K562 (cell line): ENCODE measurements around the gene AQP9. TPM values are rescaled to one million over a fixed set of nuclear protein-coding genes. Genes with fewer than 3 reads are reported as not detected.

Experiments used
- CHAMP1 ChIP-seq: fragments of 450-650 bp; IDR thresholded peaks from 2 replicates; pipeline ENCODE4 v1.6.1; 2016; ENCODE audit warnings: mild to moderate bottlenecking
- JUN ChIP-seq, 2 experiments: sonication (generic) in 1 of 2; formaldehyde crosslinking in 1 of 2; IDR thresholded peaks; 2 replicates each; pipeline versions ENCODE4 v1.6.1 to v1.8.0; 2012 to 2022; ENCODE audit warnings: borderline replicate concordance in 2 of 2, mild to moderate bottlenecking in 2 of 2, improper control_type of control experiment in 1 of 2, low read depth in 1 of 2, low read length in 1 of 2, missing genetic modification reagents in 1 of 2
- PBX2 ChIP-seq, 2 experiments: IDR thresholded peaks in 1 of 2; conservative IDR thresholded peaks in 1 of 2; 2 replicates each; pipeline ENCODE4 v1.6.1; 2016; ENCODE audit warnings: low read depth in 2 of 2, mild to moderate bottlenecking in 1 of 2, missing compliant biosample characterization in 1 of 2, missing genetic modification characterization in 1 of 2, moderate library complexity in 1 of 2
- TAF1 ChIP-seq: IDR thresholded peaks from 2 replicates; pipeline ENCODE4 v1.6.1; 2011; ENCODE audit warnings: mild to moderate bottlenecking, low read length, moderate library complexity; ENCODE audit not compliant: insufficient read depth, control insufficient read depth, severe bottlenecking; ENCODE audit errors: extremely low read depth
- ZBTB40 ChIP-seq, 2 experiments: fragments of 450-650 bp in 1 of 2; sonication (generic) in 1 of 2; formaldehyde crosslinking in 1 of 2; IDR thresholded peaks; 2 replicates each; pipeline versions ENCODE4 v1.7.1 to v1.9.0; 2016 to 2022; ENCODE audit warnings: inconsistent platforms in 1 of 2, mild to moderate bottlenecking in 1 of 2, missing genetic modification reagents in 1 of 2
- polyA plus RNA-seq, 8 experiments: library from polyadenylated mRNA; depleted of rRNA in 4 of 8; stranded (reverse) in 5 of 8; unstranded in 3 of 8; fragments of >200 nt; fragmentation: Nextera tagmentation in 2 of 8; fragmentation: Illumina TruSeq in 1 of 8; extraction: Ambion mirVana in 2 of 8; extraction: Trizol in 1 of 8; gene quantifications; 2 replicates each; pipeline versions ENCODE4 v1.2.1 to v1.2.3, GENCODE V29; 2011 to 2014; ENCODE audit warnings: inconsistent platforms in 1 of 8, missing spikeins in 1 of 8
- total RNA-seq, 7 experiments: library from RNA; depleted of rRNA in 6 of 7; stranded (reverse); fragments of >200 nt in 6 of 7; fragmentation: Illumina TruSeq in 2 of 7; extraction: Trizol in 2 of 7; gene quantifications; 2 replicates each; pipeline versions ENCODE4 v1.2.1 to v1.2.3, GENCODE V29; 2011 to 2021; ENCODE audit warnings: low replicate concordance in 1 of 7
- TF ChIP-seq, protein P1 (sequence below): fragments of 450-650 bp; conservative IDR thresholded peaks from 2 replicates; pipeline ENCODE4 v1.6.1; 2016; ENCODE audit warnings: missing genetic modification characterization, low read depth, mild to moderate bottlenecking, control low read depth, missing compliant biosample characterization

AQP9 gene
- total and polyA plus RNA-seq, 9 of the 15 experiments (the other 6 are each of a cell fraction or from before 2014, with no cell fraction given): 0.04 to 0.33 (median 0.07) TPM; not detected in 4

- TF ChIP-seq ZBTB40 (IDR thresholded peaks at IDR 0.05) (no peak), ZBTB40 (CRISPR knock-in tag; IDR thresholded peaks at IDR 0.05) (no peak), TAF1 (no peak), PBX2 (CRISPR knock-in tag; IDR thresholded peaks at IDR 0.05; ENCODE audit: low read depth) (no peak), PBX2 (tag; conservative IDR thresholded peaks at IDR 0.05; ENCODE audit: low read depth) (no peak), JUN (IDR thresholded peaks at IDR 0.05; ENCODE audit: borderline replicate concordance, low read depth, low read length) (no peak), JUN (CRISPR knock-in tag; IDR thresholded peaks at IDR 0.05; ENCODE audit: borderline replicate concordance) (no peak), CHAMP1 (peak; percentile 31; the same call in 1 of the 2 replicates)
- TF ChIP-seq, protein P1, sequence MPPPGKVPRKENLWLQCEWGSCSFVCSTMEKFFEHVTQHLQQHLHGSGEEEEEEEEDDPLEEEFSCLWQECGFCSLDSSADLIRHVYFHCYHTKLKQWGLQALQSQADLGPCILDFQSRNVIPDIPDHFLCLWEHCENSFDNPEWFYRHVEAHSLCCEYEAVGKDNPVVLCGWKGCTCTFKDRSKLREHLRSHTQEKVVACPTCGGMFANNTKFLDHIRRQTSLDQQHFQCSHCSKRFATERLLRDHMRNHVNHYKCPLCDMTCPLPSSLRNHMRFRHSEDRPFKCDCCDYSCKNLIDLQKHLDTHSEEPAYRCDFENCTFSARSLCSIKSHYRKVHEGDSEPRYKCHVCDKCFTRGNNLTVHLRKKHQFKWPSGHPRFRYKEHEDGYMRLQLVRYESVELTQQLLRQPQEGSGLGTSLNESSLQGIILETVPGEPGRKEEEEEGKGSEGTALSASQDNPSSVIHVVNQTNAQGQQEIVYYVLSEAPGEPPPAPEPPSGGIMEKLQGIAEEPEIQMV (tag): no peak
These were observed 51.1 kb downstream of the AQP9 start (continued) for GRCh38 chr15:58189148-58189811.
